CD4-positive, alpha-beta T cell treated with Interferon gamma for 1 hour (primary cell): ENCODE results near the gene MRPL34.

Source experiments
- DNase-seq: peaks from one replicate; pipeline ENCODE4 v3.0.0-alpha.2; 2020

MRPL34 gene

DNA sequence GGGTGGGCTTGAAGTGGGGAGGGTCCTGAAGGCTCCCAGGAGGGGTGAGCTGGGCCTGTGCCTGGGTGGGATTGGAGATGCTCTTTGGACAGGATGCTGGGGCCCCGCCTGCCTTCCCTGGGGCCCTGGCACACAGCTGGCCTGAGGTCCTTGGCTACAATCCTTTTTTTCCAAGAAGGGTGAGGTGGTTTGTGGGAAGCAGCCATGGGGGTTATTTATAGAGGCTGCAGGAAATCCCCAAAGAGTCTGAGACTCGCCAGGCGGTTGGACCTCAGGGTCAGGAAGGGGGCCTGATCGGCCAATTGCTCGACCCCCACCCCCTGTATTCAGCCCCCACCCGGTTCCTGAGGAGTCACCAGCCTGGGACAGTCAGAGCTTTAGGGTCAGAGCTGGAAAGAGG lies 41.7 kb downstream of the MRPL34 start:
- DNase-seq: no peak

DNA sequence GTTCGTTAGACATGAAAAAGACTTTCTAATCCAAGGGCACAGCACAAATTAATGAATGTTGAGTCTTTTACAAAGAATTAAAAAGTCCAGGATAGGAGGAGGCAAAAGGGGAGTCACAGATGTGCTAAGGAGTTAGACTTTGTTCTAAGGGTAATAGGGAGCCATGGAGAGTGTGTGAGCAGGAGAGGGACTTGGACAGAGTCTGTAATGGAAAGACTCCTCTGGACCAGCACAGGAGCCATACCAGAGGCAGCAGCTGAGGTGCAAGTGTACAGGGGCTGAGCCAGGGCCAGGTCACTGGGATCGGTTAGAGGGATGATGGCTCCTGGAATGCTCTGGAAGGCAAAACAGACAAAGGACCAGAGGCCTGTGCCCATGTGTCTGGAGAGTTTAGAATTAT lies 42.2 kb downstream of the MRPL34 start:
- no peak for DNase-seq

DNA sequence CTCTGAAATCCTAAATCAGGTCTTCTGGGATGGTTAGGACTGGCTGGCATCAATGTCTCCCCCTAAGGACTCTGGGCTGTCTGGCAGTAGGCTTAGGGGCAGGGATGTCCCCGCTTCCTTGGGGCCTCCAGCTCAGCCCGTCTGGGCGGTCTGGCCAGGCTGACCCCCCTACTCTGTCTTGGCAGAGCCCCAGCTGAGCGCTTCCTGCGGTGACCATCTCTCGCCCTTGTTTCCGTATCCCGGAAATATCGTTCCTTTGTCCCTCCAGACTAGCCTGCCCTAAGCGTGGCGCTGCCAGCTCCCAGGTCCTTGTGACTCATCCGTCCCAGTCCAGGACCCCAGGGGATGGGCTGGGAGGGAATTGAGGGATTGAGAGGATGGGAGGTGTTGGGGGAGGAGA lies 43.0 kb downstream of the MRPL34 start:
- DNase-seq: no peak

DNA sequence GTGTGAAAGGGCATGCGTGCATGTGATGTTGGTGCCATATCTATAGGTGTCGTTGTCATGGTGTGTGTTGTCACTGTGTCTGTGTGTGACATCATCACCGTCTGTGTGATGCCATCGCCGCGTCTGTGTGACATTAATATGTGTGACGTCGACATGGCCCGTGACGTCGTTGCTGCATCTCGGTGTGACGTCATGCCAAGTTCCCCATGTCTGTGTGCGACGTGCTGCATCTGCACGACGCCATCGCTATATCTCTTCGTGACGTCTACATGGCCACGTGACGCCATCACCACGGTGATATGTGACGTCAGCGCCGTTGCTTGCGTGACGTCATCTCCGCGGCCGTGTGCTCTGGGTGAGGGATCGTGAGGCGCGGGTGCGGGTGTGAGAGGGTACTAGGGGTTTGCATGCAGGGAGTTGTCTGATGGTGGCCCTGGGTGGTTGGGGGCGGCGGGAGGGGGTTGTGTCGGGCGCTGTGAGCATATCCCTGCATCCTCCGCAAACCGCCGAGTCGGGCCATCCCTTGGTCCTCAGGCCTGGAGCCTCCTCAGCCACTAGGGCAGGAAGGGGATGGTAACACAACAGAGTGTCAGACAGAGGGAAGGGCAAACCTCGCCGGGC lies 46.3 kb downstream of the MRPL34 start:
- no peak for DNase-seq

DNA sequence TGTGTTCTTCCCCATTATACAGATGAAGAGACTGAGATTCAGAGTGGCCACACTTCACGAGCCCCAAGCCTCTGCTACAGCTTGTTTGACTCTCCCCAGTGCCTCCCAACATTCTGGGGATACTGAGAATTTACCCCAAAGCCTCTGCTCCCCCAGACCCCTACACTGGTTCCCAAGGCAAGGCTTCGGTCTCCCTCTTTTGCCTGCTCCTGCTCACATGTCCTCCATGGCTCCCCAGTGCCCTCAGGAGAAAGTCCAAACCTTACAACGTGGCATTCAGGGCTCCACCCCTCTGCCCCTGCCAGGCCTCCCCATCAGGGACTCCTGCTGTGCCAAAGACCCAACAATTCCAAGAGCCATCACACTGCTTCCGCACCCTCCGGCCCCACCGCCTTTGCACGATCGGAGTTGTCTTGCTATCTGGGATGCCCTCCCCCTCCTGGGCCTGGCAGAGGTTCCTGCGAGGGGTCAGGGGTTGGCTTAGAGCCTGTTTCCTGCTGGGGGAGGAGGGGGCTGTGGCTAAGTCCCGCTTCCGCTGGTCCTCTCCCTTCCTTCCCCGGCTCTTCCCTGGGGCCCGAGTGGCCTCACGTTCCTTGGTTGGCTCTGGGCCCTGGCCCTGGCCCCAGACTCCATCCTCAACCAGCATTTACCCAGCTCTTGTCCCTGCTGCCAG lies 47.1 kb downstream of the MRPL34 start:
- no peak for DNase-seq

DNA sequence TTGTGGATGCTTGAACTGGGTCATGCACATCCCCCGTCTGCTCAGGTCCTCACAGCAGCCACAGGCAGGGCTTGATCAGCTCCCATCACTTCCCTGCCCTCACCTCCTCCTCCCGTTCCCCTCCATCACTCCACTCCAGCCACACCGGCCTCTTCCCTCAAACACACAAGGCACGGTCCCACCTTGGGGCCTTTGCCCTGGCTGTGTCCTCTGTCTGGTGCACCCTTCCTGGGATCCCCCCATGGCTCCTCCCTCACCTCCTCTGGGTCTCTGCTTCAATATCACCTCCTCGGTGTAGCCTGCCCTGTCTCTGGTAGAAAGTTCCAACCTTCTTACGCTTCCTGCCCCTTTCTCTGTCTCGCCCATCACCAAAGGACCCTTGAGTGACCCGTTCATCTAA lies 47.7 kb downstream of the MRPL34 start:
- DNase-seq: no peak
